Body of pancreas (tissue), 4 donors: Measurements from ENCODE around the gene ATP11A. TPM values are rescaled to one million over a fixed set of nuclear protein-coding genes. Genes with fewer than 3 reads are reported as not detected.
A peak's percentile ranks its signal among the peaks of the same experiment; 100 is the strongest.

Experiments used
- ATAC-seq: fragments of 150-250 bp; one replicate; pipeline ENCODE4 v1.9.1; 2016
- DNase-seq, 4 donors: peaks; one replicate each; pipeline ENCODE4 v3.0.0-alpha.2; 2019
- H3K27ac ChIP-seq, 4 donors: fragments of 200-600 bp; sonication (generic); 1 replicate in 3 of 4; 2 replicates in 1 of 4; pipeline versions ENCODE4 v1.5.1 to v1.6.1; 2016 to 2019; ENCODE audit warnings: mild to moderate bottlenecking in 1 of 4, mixed read lengths in 1 of 4, moderate library complexity in 1 of 4
- H3K27me3 ChIP-seq, 2 donors: fragments of 200-600 bp; sonication (generic); one replicate each; pipeline ENCODE4 v1.6.0; 2016; ENCODE audit warnings: mild to moderate bottlenecking in 1 of 2
- H3K36me3 ChIP-seq, 2 donors: fragments of 200-600 bp; sonication (generic); replicated peaks in 1 of 2; 2 replicates each; pipeline ENCODE4 v1.5.1; 2016; ENCODE audit warnings: low read depth in 2 of 2; ENCODE audit not compliant: insufficient read depth in 1 of 2
- H3K4me1 ChIP-seq: fragments of 200-600 bp; sonication (generic); one replicate; pipeline ENCODE4 v1.6.0; 2016
- H3K4me3 ChIP-seq, 2 donors: fragments of 200-600 bp; sonication (generic); 1 replicate in 1 of 2; 2 replicates in 1 of 2; pipeline ENCODE4 v1.5.1; 2016 to 2019
- H3K9me3 ChIP-seq, 3 donors: fragments of 200-600 bp; sonication (generic); 1 replicate in 2 of 3; 2 replicates in 1 of 3; pipeline ENCODE4 v1.5.1; 2016
- POLR2A ChIP-seq, 3 donors: fragments of 450-650 bp; IDR thresholded peaks; one replicate each; pipeline ENCODE4 v1.6.1; 2016; ENCODE audit warnings: antibody characterized with exemption in 3 of 3, mild to moderate bottlenecking in 2 of 3
- WGBS, 2 donors: methylation state at CpG; one replicate each; pipeline ENCODE4 v1.1.5; 2017; 5-methylcytosine and 5-hydroxymethylcytosine counted together
- intact Hi-C: fragments of 100-400 bp; cut with DNase I; formaldehyde crosslinking; loops from one replicate; pipeline ENCODE4 v1.15.1; 2023
- total RNA-seq, 2 donors: library from RNA; depleted of rRNA; stranded (reverse); fragments of >200 nt; gene quantifications; one replicate each; pipeline ENCODE4 v1.1.0, GENCODE V29; 2016
- TF ChIP-seq, protein P1 (sequence below), 7 experiments: fragments of 450-650 bp in 4 of 7; fragments of 200-600 bp in 3 of 7; sonication (generic) in 3 of 7; IDR thresholded peaks; one replicate each; pipeline ENCODE4 v1.5.1; 2016 to 2019; ENCODE audit warnings: antibody characterized with exemption in 7 of 7

The ATP11A gene
- total RNA-seq, 2 donors from 2014 or later, result 24.1 to 33.9 TPM

DNA sequence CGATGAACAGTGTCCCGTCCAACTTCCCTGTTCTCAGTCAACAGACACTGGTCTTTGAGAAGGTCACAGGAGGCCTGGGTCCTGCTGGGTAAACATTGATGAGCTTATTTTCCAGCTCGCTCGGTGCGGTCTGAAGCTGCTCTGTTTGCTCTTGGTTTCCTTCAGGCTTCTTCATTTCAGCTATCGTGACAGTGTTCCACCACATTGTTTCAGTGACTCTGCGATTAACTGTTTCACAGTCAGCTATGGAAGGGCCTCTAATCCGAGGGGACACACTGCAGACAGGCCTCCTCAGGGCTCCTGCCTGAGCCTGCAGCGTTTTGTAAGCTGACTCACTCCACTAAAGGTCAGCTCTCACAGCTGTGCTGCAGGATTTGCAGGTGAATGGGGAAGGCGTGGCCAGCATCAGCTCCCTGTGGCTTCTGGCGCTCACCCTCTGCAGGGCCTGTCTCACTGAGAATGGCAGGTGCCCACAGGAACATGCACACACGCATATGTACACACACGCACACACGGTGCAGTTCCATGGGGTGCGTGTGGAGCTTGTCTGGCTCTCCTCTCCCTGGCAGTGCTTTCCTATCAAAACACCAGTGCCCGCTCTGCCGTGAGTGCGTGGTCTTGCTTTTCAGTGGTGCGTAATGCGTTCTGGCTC lies 216.3 kb downstream of the ATP11A start:
- DNase-seq, result no peak
- Histone ChIP-seq H3K4me1 (peaks cover 36% of the 10 kb centered on the region), H3K27me3 (no peaks in the 10 kb centered on the region), H3K9me3 (no peaks in the 10 kb centered on the region), H3K4me3 (no peak overlapping the region), H3K36me3 (no peaks in the 10 kb centered on the region), H3K27ac (peak overlapping the region in 1 of 4 donors; percentile 14)
- intact Hi-C loops, result no loop called here
- TF ChIP-seq POLR2A (IDR thresholded peaks at IDR 0.05), result no peak
- ATAC-seq, result no peak
- WGBS, 2 donors, result 84 to 90% methylated on average over 19 to 20 of the region's 20 CpGs

DNA sequence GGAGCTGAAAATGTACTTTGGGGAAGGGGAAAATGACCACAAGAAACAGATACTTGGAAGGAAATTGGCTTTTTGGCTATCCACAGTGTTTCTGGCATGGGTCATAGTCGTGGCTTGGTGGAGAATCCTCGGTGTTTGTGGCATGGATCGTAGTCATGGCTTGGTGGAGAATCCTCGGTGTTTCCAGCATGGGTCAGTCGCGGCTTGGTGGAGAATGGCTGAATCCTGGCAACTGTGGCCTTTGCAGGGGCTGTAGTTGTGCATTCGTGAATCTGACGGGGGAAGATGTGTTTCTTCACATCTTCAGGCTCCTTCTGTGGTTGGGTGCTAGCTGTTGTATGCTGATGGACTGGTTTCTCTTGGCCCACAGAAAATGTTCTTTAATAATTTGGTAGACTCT lies 217.4 kb downstream of the ATP11A start:
- Histone ChIP-seq H3K27me3 (no peaks in the 10 kb centered on the region), H3K4me3 (no peak overlapping the region), H3K27ac (peak overlapping the region in 1 of 4 donors; percentile 39), H3K36me3 (no peaks in the 10 kb centered on the region), H3K9me3 (no peaks in the 10 kb centered on the region), H3K4me1 (peaks cover 30% of the 10 kb centered on the region)
- DNase-seq (no peak), ATAC-seq (no peak)
- TF ChIP-seq, protein P1, sequence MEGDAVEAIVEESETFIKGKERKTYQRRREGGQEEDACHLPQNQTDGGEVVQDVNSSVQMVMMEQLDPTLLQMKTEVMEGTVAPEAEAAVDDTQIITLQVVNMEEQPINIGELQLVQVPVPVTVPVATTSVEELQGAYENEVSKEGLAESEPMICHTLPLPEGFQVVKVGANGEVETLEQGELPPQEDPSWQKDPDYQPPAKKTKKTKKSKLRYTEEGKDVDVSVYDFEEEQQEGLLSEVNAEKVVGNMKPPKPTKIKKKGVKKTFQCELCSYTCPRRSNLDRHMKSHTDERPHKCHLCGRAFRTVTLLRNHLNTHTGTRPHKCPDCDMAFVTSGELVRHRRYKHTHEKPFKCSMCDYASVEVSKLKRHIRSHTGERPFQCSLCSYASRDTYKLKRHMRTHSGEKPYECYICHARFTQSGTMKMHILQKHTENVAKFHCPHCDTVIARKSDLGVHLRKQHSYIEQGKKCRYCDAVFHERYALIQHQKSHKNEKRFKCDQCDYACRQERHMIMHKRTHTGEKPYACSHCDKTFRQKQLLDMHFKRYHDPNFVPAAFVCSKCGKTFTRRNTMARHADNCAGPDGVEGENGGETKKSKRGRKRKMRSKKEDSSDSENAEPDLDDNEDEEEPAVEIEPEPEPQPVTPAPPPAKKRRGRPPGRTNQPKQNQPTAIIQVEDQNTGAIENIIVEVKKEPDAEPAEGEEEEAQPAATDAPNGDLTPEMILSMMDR (IDR thresholded peaks at IDR 0.05), result no peak
- TF ChIP-seq POLR2A (IDR thresholded peaks at IDR 0.05), result no peak
- 86 to 89% methylated on average over 8 of the region's 8 CpGs for WGBS, 2 donors
- intact Hi-C loops, result no loop called here

DNA sequence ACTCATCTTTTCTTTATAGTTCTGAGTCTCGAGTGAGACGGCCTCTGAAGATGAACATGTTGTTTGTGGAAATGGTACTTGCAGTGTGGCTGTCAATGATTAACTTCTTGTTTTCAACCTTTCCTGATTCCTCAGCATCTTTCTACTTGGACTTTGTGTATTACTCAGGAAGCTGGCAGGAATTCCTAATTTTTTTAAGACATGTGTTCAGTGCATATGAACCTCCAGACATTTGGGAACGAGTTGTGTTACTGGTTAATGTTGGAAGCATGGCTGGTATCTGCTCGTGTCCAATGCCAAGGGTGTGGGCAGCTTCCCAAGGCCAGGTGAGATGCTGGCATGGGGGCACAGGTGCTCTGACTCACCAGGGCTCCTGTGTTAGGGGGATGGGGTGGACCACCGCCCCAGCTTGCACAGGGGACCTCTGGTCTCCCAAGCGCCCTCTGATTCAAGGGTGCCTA lies 218.1 kb downstream of the ATP11A start:
- peak overlapping the region in 1 of 4 donors; percentile 39 for H3K27ac ChIP-seq
- H3K4me1 ChIP-seq, result peaks cover 27% of the 10 kb centered on the region
- H3K27me3 ChIP-seq, result no peaks in the 10 kb centered on the region
- no peaks in the 10 kb centered on the region for H3K9me3 ChIP-seq
- TF ChIP-seq, protein P1 (IDR thresholded peaks at IDR 0.05), result no peak
- no peak for TF ChIP-seq POLR2A (IDR thresholded peaks at IDR 0.05)
- ATAC-seq, result no peak
- WGBS, 2 donors, result 27 to 52% methylated on average over 6 of the region's 6 CpGs
- intact Hi-C loops, result no loop called here
- DNase-seq, result no peak
- no peaks in the 10 kb centered on the region for H3K36me3 ChIP-seq
- H3K4me3 ChIP-seq, result no peak overlapping the region

DNA sequence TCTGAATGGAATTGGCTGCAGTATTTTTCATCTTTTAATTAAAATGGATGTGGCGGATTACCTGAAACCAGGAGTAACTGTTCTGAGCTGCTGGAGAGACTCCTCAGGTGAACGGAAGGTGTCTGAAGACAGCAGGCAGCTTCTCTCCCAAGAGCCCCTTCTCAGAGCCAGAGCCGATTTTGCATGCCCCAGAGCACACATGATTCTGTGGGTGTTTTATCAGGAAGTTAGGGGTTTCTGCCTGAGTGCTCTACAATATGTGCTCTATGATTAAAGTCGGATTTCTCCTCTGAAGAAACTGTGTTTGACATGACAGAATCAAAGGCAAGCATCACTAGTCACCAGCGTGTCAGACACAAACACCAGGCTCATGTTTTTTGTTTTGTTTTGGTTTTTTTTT lies 218.5 kb downstream of the ATP11A start:
- Histone ChIP-seq H3K4me1 (peaks cover 22% of the 10 kb centered on the region), H3K27ac (peak overlapping the region in 1 of 4 donors; percentile 39), H3K4me3 (no peak overlapping the region), H3K36me3 (no peaks in the 10 kb centered on the region), H3K9me3 (no peaks in the 10 kb centered on the region), H3K27me3 (no peaks in the 10 kb centered on the region)
- DNase-seq, result no peak
- 78 to 79% methylated on average over 4 to 5 of the region's 5 CpGs for WGBS, 2 donors
- TF ChIP-seq, protein P1 (IDR thresholded peaks at IDR 0.05), result no peak
- TF ChIP-seq POLR2A (IDR thresholded peaks at IDR 0.05), result no peak
- no peak for ATAC-seq
- intact Hi-C loops, result no loop called here

DNA sequence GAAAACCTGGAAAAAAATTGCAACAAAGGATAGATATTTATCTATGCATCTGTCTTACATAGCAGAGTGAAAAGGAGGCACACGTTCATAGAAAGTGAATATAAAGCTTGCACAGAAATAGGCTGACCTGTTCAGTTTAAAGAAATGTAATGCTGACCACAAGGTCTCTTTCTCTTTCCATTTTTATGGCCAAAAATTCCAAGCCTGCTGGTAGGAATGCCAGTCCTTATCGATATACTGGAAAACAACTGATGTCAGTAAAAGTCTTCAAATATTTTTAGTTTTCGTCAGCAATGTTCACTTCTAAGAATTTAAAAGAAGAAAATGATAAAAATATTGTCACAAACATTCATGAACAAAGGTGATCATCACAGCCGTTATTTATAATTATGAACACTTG lies 220.2 kb downstream of the ATP11A start:
- H3K4me1 ChIP-seq, result peaks cover 8% of the 10 kb centered on the region
- no peaks in the 10 kb centered on the region for H3K9me3 ChIP-seq
- no peaks in the 10 kb centered on the region for H3K27me3 ChIP-seq
- intact Hi-C loops, result no loop called here
- 70 to 71% methylated on average over 4 of the region's 4 CpGs for WGBS, 2 donors
- DNase-seq (no peak), ATAC-seq (no peak)
- H3K4me3 ChIP-seq, result no peak overlapping the region
- H3K36me3 ChIP-seq, result no peaks in the 10 kb centered on the region
- TF ChIP-seq POLR2A (IDR thresholded peaks at IDR 0.05), result no peak
- TF ChIP-seq, protein P1 (IDR thresholded peaks at IDR 0.05), result no peak
- H3K27ac ChIP-seq, result no peak overlapping the region
